Subcutaneous abdominal adipose tissue (tissue), 5 donors: ENCODE measurements around the gene OOEP.

ENCODE experiments used
- H3K27ac ChIP-seq: one replicate; pipeline ENCODE4 v1.7.0; 2013; ENCODE audit warnings: low read depth, mild to moderate bottlenecking, inconsistent platforms, low read length, moderate library complexity
- H3K27me3 ChIP-seq, 5 donors: one replicate each; pipeline ENCODE4 v1.7.0; 2013; ENCODE audit warnings: low read length in 5 of 5, inconsistent platforms in 1 of 5; ENCODE audit not compliant: control insufficient read depth in 5 of 5, insufficient read depth in 4 of 5
- H3K36me3 ChIP-seq, 5 donors: one replicate each; pipeline ENCODE4 v1.7.0; 2013; ENCODE audit warnings: low read length in 5 of 5; ENCODE audit not compliant: control insufficient read depth in 5 of 5, insufficient read depth in 5 of 5
- H3K4me1 ChIP-seq, 5 donors: one replicate each; pipeline ENCODE4 v1.7.0; 2013; ENCODE audit warnings: low read length in 5 of 5, mild to moderate bottlenecking in 3 of 5, moderate library complexity in 1 of 5; ENCODE audit not compliant: control insufficient read depth in 5 of 5, insufficient read depth in 5 of 5
- H3K4me3 ChIP-seq, 5 donors: one replicate each; pipeline ENCODE4 v1.7.0; 2013; ENCODE audit warnings: low read length in 5 of 5, low read depth in 1 of 5
- H3K9ac ChIP-seq, 5 donors: one replicate each; pipeline ENCODE4 v1.7.0; 2013; ENCODE audit warnings: low read length in 5 of 5, mild to moderate bottlenecking in 4 of 5, moderate library complexity in 3 of 5
- H3K9me3 ChIP-seq, 5 donors: one replicate each; pipeline ENCODE4 v1.7.0; 2013; ENCODE audit warnings: low read length in 5 of 5; ENCODE audit not compliant: control insufficient read depth in 5 of 5
- donor health status: healthy.
- donor health status: healthy.
- donor health status: healthy.
- donor health status: healthy.
- donor health status: healthy.

OOEP gene

DNA sequence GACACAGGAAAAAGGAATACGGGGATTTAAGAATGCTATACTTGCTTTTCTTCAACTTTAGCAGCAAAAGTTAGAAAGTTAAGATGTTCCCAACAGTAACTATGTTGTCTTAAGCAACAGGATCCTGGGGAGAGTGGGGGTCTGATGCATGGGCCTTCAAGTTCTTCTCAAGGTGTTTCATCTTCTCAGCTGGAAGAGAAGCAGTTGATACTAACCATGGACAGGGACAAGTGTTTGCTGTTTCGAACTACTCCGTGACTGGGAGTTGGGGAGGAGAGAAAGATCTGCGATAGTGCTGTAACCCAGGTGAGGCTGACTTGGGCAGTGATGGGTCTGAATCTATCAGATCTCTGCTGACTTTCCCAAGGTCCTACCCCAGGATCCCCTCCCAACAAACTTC is 1.0 kb downstream of the OOEP start:
- H3K27me3 ChIP-seq, result no peaks in the 10 kb centered on the region
- no peaks in the 10 kb centered on the region for H3K36me3 ChIP-seq
- H3K27ac ChIP-seq, result no peak overlapping the region
- H3K9me3 ChIP-seq, result peaks cover 0 to 13% (median 10%) of the 10 kb centered on the region in 5 donors
- no peak overlapping the region for H3K9ac ChIP-seq
- no peak overlapping the region for H3K4me3 ChIP-seq
- H3K4me1 ChIP-seq, result no peaks in the 10 kb centered on the region

DNA sequence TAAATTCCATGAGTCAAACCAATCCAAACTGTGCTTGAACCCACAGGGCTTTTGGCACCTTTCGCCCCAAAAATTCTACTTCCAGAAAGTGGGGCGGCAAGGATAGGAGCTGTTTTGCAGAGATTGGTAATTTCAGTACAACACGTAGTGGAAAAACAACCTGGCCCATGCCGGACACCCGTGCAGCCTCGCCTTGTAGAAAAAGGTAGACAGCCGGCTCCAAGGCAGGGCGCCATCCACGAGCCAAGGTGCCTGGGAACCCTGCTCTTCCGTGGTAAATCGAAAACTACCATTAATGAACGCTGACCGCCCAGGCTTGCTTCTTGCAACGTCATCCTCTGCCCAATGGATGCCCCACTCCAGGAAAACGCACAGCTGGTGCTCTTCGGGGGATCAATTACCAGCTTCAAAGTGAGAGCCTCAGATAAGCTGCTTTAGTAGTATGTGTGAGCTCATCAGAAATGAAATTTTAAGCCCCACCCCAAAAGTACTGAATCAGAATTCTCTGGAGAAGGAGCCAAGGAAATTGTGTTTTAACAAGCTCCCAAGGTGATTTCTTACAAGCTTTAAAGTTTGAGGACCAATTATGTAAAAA is 1.8 kb downstream of the OOEP start:
- Histone ChIP-seq H3K27me3 (no peaks in the 10 kb centered on the region), H3K36me3 (no peaks in the 10 kb centered on the region), H3K9ac (no peak overlapping the region), H3K9me3 (peaks cover 0 to 14% (median 10%) of the 10 kb centered on the region in 5 donors), H3K4me3 (no peak overlapping the region), H3K4me1 (no peaks in the 10 kb centered on the region), H3K27ac (no peak overlapping the region)

DNA sequence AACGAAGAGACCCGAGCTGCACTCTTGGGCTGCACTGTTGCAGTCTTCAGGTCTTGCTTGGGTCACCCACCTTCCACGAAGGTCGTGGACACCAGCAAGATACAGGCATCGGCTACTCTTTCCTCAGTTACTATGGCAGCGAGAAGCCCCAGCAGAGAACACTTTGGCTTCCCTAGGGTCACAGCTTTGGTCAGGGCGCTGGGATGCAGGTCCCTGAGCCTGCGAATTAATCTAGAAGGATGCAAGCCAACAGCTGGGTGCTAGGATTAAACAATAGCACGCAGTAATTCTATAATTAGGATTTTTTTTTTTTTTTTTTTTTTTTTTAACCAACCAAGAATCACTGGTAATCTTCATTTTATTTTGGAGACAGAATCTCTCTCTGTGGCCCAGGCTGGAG is 5.1 kb downstream of the OOEP start:
- peaks cover 0 to 3% (median 0%) of the 10 kb centered on the region in 5 donors for H3K9me3 ChIP-seq
- no peaks in the 10 kb centered on the region for H3K4me1 ChIP-seq
- no peaks in the 10 kb centered on the region for H3K27me3 ChIP-seq

DNA sequence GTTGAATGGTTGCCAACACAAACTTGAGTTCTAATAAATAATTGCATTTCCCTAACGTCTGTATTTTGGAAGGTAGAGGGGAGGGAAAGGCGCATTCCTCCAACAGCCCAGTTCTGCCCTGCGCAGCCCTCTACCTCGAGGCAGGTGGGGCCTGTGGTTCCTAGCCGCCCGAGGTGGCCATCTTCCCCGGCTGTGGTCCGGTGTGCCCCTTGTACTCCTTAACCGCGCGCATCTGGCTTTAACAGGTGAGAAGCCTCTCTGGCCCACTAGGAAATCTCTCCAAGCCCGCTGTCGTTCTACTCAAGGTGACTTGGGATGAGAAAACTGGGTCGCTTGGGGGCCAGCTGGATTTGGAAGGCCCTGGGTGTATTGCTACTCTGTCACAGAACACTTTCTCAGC is 5.6 kb downstream of the OOEP start:
- Histone ChIP-seq H3K27ac (no peak overlapping the region), H3K9ac (no peak overlapping the region), H3K4me3 (no peak overlapping the region), H3K36me3 (no peaks in the 10 kb centered on the region), H3K9me3 (peaks cover 0 to 3% (median 0%) of the 10 kb centered on the region in 5 donors), H3K27me3 (no peaks in the 10 kb centered on the region), H3K4me1 (no peaks in the 10 kb centered on the region)

More for the DNA sequence above, 5.1 kb downstream of the OOEP start:
- Histone ChIP-seq H3K36me3 (no peaks in the 10 kb centered on the region), H3K9ac (no peak overlapping the region), H3K4me3 (no peak overlapping the region), H3K27ac (no peak overlapping the region)

DNA sequence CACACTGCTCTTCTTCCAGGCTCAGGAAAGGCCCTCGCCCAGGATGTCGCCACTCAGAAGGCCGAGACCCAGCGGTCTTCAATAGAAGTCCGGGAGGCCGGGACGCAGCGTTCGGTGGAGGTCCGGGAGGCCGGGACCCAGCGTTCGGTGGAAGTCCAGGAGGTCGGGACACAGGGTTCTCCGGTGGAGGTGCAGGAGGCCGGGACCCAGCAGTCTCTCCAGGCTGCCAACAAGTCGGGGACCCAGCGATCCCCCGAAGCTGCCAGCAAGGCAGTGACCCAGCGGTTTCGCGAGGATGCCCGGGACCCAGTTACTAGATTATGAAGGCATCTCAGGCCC is 6.2 kb downstream of the OOEP start:
- peaks cover 0 to 3% (median 0%) of the 10 kb centered on the region in 5 donors for H3K9me3 ChIP-seq
- H3K9ac ChIP-seq, result no peak overlapping the region
- H3K36me3 ChIP-seq, result no peaks in the 10 kb centered on the region
- H3K27ac ChIP-seq, result no peak overlapping the region
- H3K4me1 ChIP-seq, result no peaks in the 10 kb centered on the region
- no peak overlapping the region for H3K4me3 ChIP-seq
- H3K27me3 ChIP-seq, result no peaks in the 10 kb centered on the region

DNA sequence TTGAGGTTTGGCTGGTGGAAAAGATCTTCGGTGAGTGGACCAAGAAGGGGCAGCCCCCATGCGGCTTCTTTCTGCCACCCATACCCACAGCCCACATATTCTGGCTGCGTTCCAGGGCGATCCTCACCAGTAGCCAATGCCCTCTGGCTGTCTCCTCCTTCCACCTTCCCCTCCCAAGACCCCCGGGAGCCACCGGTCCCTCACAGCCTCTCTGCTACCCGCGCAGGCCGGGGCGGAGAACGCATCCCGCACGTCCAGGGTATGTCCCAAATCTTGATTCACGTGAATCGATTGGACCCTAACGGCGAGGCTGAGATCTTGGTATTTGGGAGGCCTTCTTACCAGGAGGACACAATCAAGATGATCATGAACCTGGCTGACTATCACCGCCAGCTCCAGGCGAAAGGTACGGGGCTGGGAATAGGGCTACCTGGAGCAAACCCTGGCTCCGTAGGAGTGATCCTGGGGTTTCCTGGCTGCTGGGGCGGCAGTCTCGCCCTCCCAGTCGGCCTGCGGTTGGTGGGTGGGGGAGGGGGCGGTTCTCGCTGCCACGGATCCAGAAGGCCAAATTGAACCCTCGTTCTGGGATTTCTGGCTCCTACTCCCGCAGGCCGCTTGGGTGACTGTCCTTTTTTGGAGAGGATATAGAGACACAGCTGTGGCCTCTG is 6.7 kb downstream of the OOEP start:
- Histone ChIP-seq H3K27ac (no peak overlapping the region), H3K4me1 (no peaks in the 10 kb centered on the region), H3K9ac (no peak overlapping the region), H3K4me3 (no peak overlapping the region), H3K27me3 (no peaks in the 10 kb centered on the region), H3K9me3 (peaks cover 0 to 3% (median 0%) of the 10 kb centered on the region in 5 donors), H3K36me3 (no peaks in the 10 kb centered on the region)

DNA sequence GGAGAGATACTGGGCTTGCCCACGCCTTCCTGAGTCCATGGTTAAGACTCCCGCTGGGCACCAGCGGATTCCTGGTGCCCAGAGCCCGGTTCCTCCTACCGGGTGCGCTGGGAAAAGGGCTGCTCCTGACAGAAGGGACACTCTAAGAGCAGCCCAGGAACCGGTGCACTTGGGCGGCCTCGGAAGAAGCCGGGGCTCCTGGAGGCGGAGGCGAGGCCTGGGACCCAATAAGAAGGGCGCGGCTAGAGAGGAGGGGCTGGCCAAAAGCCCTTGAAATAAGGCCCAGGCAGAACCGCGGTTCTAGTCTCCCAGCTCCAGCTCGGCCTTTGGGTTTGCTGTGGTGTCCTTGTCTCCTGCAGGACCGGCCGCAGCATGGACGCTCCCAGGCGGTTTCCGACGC is 7.3 kb downstream of the OOEP start, which contains the start of gene KHDC3L:
Gene KHDC3L, plus strand, starts transcription at position 301 of the 400 bp plus-strand sequence. Its CDS starts 72 bp downstream, at position 373.
- Histone ChIP-seq H3K36me3 (no peaks in the 10 kb centered on the region), H3K27me3 (no peaks in the 10 kb centered on the region), H3K4me3 (no peak within 1 kb of the TSS), H3K9ac (no peak within 1 kb of the TSS), H3K27ac (no peak within 1 kb of the TSS), H3K9me3 (peaks cover 0 to 3% (median 0%) of the 10 kb centered on the region in 5 donors), H3K4me1 (no peaks in the 10 kb centered on the region)

DNA sequence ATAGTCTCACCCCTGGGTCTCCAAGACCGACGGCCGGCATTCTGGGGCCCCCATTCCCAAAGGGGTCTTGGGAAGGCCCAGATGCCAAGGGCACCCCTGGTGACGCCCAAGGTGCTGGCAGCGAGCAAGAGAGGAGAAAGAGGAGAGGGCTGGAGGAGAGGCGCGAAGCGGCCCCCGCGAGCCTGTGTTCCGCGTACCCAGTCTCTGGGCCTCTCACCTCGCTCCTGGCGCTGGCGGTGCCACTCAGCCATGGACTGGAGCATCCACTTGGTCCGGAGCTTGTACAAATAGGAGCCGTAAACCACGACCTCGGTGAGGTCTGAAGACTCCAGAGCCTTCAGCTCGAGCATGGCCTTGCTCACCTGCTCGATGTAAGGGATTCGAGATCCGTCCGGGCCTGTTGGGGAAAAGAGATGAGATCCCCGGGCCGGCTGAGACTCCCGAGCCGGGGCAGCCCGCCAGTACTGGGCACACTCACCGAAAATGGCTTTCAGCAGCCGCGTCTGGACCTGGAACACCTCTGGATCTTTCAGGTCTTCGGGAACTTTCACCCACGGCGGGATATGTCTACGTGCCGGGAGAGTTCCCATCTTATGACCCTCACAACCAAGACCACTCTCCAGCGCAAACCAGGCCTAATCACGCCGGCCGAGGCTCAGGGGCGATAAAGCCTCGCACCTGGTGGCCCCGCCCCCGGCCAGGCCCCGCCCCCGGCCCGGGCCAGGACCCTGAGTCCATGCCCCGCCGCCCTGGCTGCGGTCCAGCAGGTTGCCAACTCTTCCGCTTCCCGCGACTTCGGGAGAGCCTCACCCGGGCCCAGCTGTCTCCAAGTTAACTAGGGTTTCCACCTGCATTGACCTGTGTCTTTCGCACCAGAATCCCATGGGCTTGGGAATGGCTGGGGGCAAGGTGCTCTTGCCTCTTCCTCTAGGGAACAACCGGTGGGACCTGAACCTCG is 15.8 kb downstream of the OOEP start, which contains the start of gene DPPA5:
Gene DPPA5, minus strand, starts transcription at position 641 of the 958 bp plus-strand sequence. Its CDS starts 51 bp downstream, at position 590.
- Histone ChIP-seq H3K4me1 (no peaks in the 10 kb centered on the region), H3K9me3 (no peaks in the 10 kb centered on the region), H3K36me3 (no peaks in the 10 kb centered on the region), H3K4me3 (no peak within 1 kb of the TSS), H3K27me3 (peaks cover 0 to 8% (median 8%) of the 10 kb centered on the region in 5 donors), H3K27ac (no peak within 1 kb of the TSS), H3K9ac (no peak within 1 kb of the TSS)

DNA sequence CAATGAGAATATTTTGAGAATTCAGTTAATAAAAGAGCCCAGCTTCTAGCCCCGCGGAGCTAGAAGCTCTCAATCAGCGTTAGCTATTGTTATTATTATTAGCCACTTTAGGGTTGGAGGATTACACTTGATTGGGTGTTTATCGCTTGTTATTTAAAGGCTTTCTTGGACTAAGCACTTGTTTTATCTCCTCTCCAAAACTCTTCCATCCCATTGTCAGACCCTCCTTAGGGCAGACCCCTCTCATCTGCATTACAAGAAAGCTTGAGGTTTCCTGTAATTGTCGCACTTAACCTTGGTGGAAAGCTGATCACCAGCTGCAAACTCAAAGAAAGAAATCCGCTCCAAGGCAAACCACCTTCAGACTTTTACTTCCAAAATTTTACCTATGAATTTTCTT is 20.4 kb downstream of the OOEP start:
- peaks cover 4 to 20% (median 16%) of the 10 kb centered on the region in 5 donors for H3K27me3 ChIP-seq
- H3K4me1 ChIP-seq, result no peaks in the 10 kb centered on the region
- no peaks in the 10 kb centered on the region for H3K36me3 ChIP-seq
- H3K4me3 ChIP-seq, result no peak overlapping the region
- no peak overlapping the region for H3K27ac ChIP-seq
- H3K9me3 ChIP-seq, result no peaks in the 10 kb centered on the region
- H3K9ac ChIP-seq, result no peak overlapping the region
